SK-N-SH (cell line): ENCODE results near the gene KIAA0513. TPM values are rescaled to one million over a fixed set of nuclear protein-coding genes. Genes with fewer than 3 reads are reported as not detected.
A peak's percentile ranks its signal among the peaks of the same experiment; 100 is the strongest.

Source experiments
- CTCF ChIA-PET: fragments of 300-600, 350-600 bp; formaldehyde crosslinking; extraction: SDS; loops from one replicate; lab custom pipeline; 2021; lab: Yijun Ruan, JAX
- POLR2A ChIA-PET: fragments of 350-600 bp; sonication (Branson Sonifier 250); formaldehyde crosslinking; extraction: SDS; loops from one replicate; lab custom pipeline; 2020; ENCODE audit warnings: antibody characterized with exemption, inconsistent platforms; lab: Yijun Ruan, JAX
- DNase-seq: peaks from one replicate; pipeline ENCODE4 v3.0.0; 2012
- H2AFZ ChIP-seq: fragments of 200-600 bp; sonication (generic); 2 replicates; pipeline ENCODE4 v1.8.1; 2016; ENCODE audit warnings: antibody characterized with exemption, mild to moderate bottlenecking, low read depth
- H3F3A ChIP-seq: fragments of 200-600 bp; sonication (generic); replicated peaks from 2 replicates; pipeline ENCODE3; 2016; ENCODE audit warnings: antibody characterized with exemption, mild to moderate bottlenecking; ENCODE audit not compliant: insufficient read depth
- H3K27ac ChIP-seq, 2 experiments: fragments of 200-500 bp in 1 of 2; fragments of 200-600 bp in 1 of 2; sonication (Bioruptor generic) in 1 of 2; sonication (generic), shearing (Covaris generic) in 1 of 2; 2 replicates each; pipeline versions ENCODE4 v1.5.1 to v1.6.1; 2014 to 2016; ENCODE audit warnings: low read depth in 2 of 2, inconsistent platforms in 1 of 2, low read length in 1 of 2, mild to moderate bottlenecking in 1 of 2, mixed read lengths in 1 of 2
- H3K27me3 ChIP-seq: fragments of 200-600 bp; sonication (generic), shearing (Covaris generic); 2 replicates; pipeline ENCODE4 v1.6.1; 2016; ENCODE audit warnings: mixed run types; ENCODE audit not compliant: insufficient read depth
- H3K36me3 ChIP-seq, 2 experiments: fragments of 200-500 bp in 1 of 2; fragments of 200-600 bp in 1 of 2; sonication (Bioruptor generic) in 1 of 2; sonication (generic) in 1 of 2; replicated peaks in 1 of 2; 2 replicates each; pipeline versions ENCODE3 to v1.5.1; 2014 to 2016; ENCODE audit warnings: low read length in 1 of 2, mild to moderate bottlenecking in 1 of 2; ENCODE audit not compliant: insufficient read depth in 2 of 2, control insufficient read depth in 1 of 2
- H3K4me1 ChIP-seq, 2 experiments: fragments of 200-500 bp in 1 of 2; fragments of 200-600 bp in 1 of 2; sonication (Bioruptor generic) in 1 of 2; sonication (generic), shearing (Covaris generic) in 1 of 2; 2 replicates each; pipeline versions ENCODE4 v1.5.1 to v1.6.1; 2014 to 2016; ENCODE audit warnings: low read depth in 1 of 2, low read length in 1 of 2, mixed run types in 1 of 2; ENCODE audit not compliant: insufficient read depth in 2 of 2, control insufficient read depth in 1 of 2
- H3K4me2 ChIP-seq: fragments of 200-600 bp; sonication (generic), shearing (Covaris generic); 2 replicates; pipeline ENCODE4 v1.6.1; 2017; ENCODE audit warnings: mixed run types
- H3K4me3 ChIP-seq, 2 experiments: fragments of 200-500 bp in 1 of 2; fragments of 200-600 bp in 1 of 2; sonication (Bioruptor generic) in 1 of 2; sonication (generic), shearing (Covaris generic) in 1 of 2; 2 replicates each; pipeline versions ENCODE4 v1.5.1 to v1.8.1; 2014 to 2016; ENCODE audit warnings: low read depth in 2 of 2, inconsistent platforms in 1 of 2, low read length in 1 of 2, mild to moderate bottlenecking in 1 of 2, mixed read lengths in 1 of 2, moderate library complexity in 1 of 2
- H3K79me2 ChIP-seq: fragments of 200-600 bp; sonication (generic); 2 replicates; pipeline ENCODE4 v1.8.1; 2017; ENCODE audit warnings: mild to moderate bottlenecking; ENCODE audit not compliant: insufficient read depth
- H3K9ac ChIP-seq: fragments of 200-600 bp; sonication (generic); 2 replicates; pipeline ENCODE4 v1.6.1; 2017; ENCODE audit warnings: mixed run types
- H3K9me2 ChIP-seq: fragments of 200-600 bp; sonication (generic); 2 replicates; pipeline ENCODE4 v1.6.1; 2017; ENCODE audit warnings: mixed run types
- H3K9me3 ChIP-seq: fragments of 200-600 bp; sonication (generic); 2 replicates; pipeline ENCODE4 v1.6.1; 2017; ENCODE audit warnings: mixed run types, mild to moderate bottlenecking, moderate library complexity
- H4K20me1 ChIP-seq: fragments of 200-600 bp; sonication (generic); 2 replicates; pipeline ENCODE4 v1.6.1; 2017; ENCODE audit warnings: mild to moderate bottlenecking, mixed run types; ENCODE audit not compliant: insufficient read depth
- FOXM1 ChIP-seq: IDR thresholded peaks from 2 replicates; pipeline ENCODE4 v1.4.0; 2012; ENCODE audit warnings: low read depth, mild to moderate bottlenecking
- GABPA ChIP-seq: IDR thresholded peaks from 2 replicates; pipeline ENCODE4 v1.4.0; 2012; ENCODE audit warnings: low read depth, mild to moderate bottlenecking
- GATA2 ChIP-seq: sonication (generic); formaldehyde crosslinking; IDR thresholded peaks from 2 replicates; pipeline ENCODE4 v1.5.0; 2020; ENCODE audit warnings: mild to moderate bottlenecking, missing genetic modification reagents
- IRF3 ChIP-seq: fragments of 150-350 bp; IDR thresholded peaks from 2 replicates; pipeline ENCODE4 v1.6.1; 2016; ENCODE audit warnings: mild to moderate bottlenecking, low read depth, low read length
- JUND ChIP-seq: IDR thresholded peaks from 2 replicates; pipeline ENCODE4 v1.4.0; 2012
- MXI1 ChIP-seq: IDR thresholded peaks from 2 replicates; pipeline ENCODE4 v1.6.1; 2012; ENCODE audit warnings: mild to moderate bottlenecking, low read depth, low read length, improper control_type of control experiment
- NFIC ChIP-seq: IDR thresholded peaks from 2 replicates; pipeline ENCODE4 v1.4.0; 2012; ENCODE audit warnings: borderline replicate concordance
- PBX3 ChIP-seq: IDR thresholded peaks from 2 replicates; pipeline ENCODE4; 2012
- POLR2AphosphoS5 ChIP-seq: IDR thresholded peaks from 2 replicates; pipeline ENCODE4 v1.6.1; 2012; ENCODE audit warnings: low read depth, low read length
- RCOR1 ChIP-seq: fragments of 150-350 bp; IDR thresholded peaks from 2 replicates; pipeline ENCODE4 v1.6.1; 2017; ENCODE audit warnings: antibody characterized with exemption, low read length
- REST ChIP-seq: IDR thresholded peaks from 2 replicates; pipeline ENCODE4 v1.6.1; 2012; ENCODE audit warnings: mild to moderate bottlenecking, low read depth, low read length, moderate library complexity
- RXRA ChIP-seq: IDR thresholded peaks from 2 replicates; pipeline ENCODE4 v1.4.0; 2012; ENCODE audit warnings: low read depth, mild to moderate bottlenecking, borderline replicate concordance
- SIN3A ChIP-seq: IDR thresholded peaks from 2 replicates; pipeline ENCODE4 v1.6.1; 2012; ENCODE audit warnings: low read depth, mild to moderate bottlenecking, low read length, moderate library complexity, borderline replicate concordance
- TAF1 ChIP-seq: IDR thresholded peaks from 2 replicates; pipeline ENCODE4 v1.6.1; 2012; ENCODE audit warnings: low read depth, mild to moderate bottlenecking, low read length, moderate library complexity, borderline replicate concordance
- USF2 ChIP-seq: fragments of 150-350 bp; IDR thresholded peaks from 2 replicates; pipeline ENCODE4 v1.6.1; 2017; ENCODE audit warnings: antibody characterized with exemption, low read length, low read depth, borderline replicate concordance
- ZBTB33 ChIP-seq: IDR thresholded peaks from 2 replicates; pipeline ENCODE4 v1.4.0; 2012; ENCODE audit warnings: low read depth, borderline replicate concordance
- WGBS: methylation state at CpG from one replicate; pipeline ENCODE4 v1.1.6; 2017; ENCODE audit warnings: low lambda C conversion rate; 5-methylcytosine and 5-hydroxymethylcytosine counted together
- polyA plus RNA-seq, 3 experiments: library from polyadenylated mRNA; depleted of rRNA; stranded (reverse); fragments of >200 nt; gene quantifications; 2 replicates each; pipeline ENCODE4 v1.2.3, GENCODE V29; 2012

The KIAA0513 gene
- polyA plus RNA-seq, 1 of the 3 experiments (the other 2 are of a cell fraction) = 6.5 TPM

GRCh38 chr16:84999200-84999599, 28.4 kb upstream of the KIAA0513 start:
- DNase-seq = no peak
- H3K27ac ChIP-seq = peak overlapping the region in 1 of 2 experiments; percentile 54; a peak in 2 of 4 replicates
- H3K36me3 ChIP-seq = peaks cover 8 to 14% of the 10 kb centered on the region in 2 experiments
- no peak overlapping the region for H2AFZ ChIP-seq
- peaks cover 9% of the 10 kb centered on the region for H4K20me1 ChIP-seq
- H3K79me2 ChIP-seq = peaks cover 94% of the 10 kb centered on the region
- H3K4me2 ChIP-seq = no peak overlapping the region
- H3K4me3 ChIP-seq = no peak overlapping the region
- no peaks in the 10 kb centered on the region for H3K9me2 ChIP-seq
- 73% methylated on average over 3 of the region's 3 CpGs for WGBS
- H3F3A ChIP-seq = peaks cover 35% of the 10 kb centered on the region
- H3K9me3 ChIP-seq = no peaks in the 10 kb centered on the region
- no peak for TF ChIP-seq ZBTB33
- ChIA-PET CTCF (no interaction called here), POLR2A (no interaction called here)
- no peak overlapping the region for H3K9ac ChIP-seq
- no peaks in the 10 kb centered on the region for H3K27me3 ChIP-seq
- peaks cover 6 to 32% of the 10 kb centered on the region in 2 experiments; a peak in 3 of 4 replicates for H3K4me1 ChIP-seq

GRCh38 chr16:84999857-85000480, 27.6 kb upstream of the KIAA0513 start:
- ChIA-PET POLR2A (no interaction called here), CTCF (no interaction called here)
- Histone ChIP-seq H2AFZ (no peak overlapping the region), H3K4me3 (no peak overlapping the region), H3F3A (peaks cover 34% of the 10 kb centered on the region), H3K4me2 (no peak overlapping the region), H3K9ac (no peak overlapping the region), H3K4me1 (peaks cover 13 to 28% of the 10 kb centered on the region in 2 experiments; a peak in 3 of 4 replicates), H4K20me1 (peaks cover 10% of the 10 kb centered on the region), H3K79me2 (peaks cover 99% of the 10 kb centered on the region), H3K27ac (peak overlapping the region in 1 of 2 experiments; percentile 54; a peak in 2 of 4 replicates), H3K9me3 (no peaks in the 10 kb centered on the region), H3K9me2 (no peaks in the 10 kb centered on the region), H3K36me3 (peaks cover 6 to 13% of the 10 kb centered on the region in 2 experiments), H3K27me3 (no peaks in the 10 kb centered on the region)
- 91% methylated on average over 11 of the region's 11 CpGs for whole genome bisulfite sequencing
- no peak for DNase-seq
- TF ChIP-seq FOXM1 (no peak), IRF3 (no peak), NFIC (no peak), USF2 (no peak), MXI1 (no peak), TAF1 (no peak), RXRA (no peak), POLR2AphosphoS5 (no peak), REST (no peak), GATA2 (no peak), PBX3 (no peak), GABPA (no peak), RCOR1 (no peak), SIN3A (no peak), JUND (no peak)
